Measurements from ENCODE around the gene SIM2. TPM values are rescaled to one million over a fixed set of nuclear protein-coding genes. Genes with fewer than 3 reads are reported as not detected.

Gene SIM2
- total RNA-seq, 4 donors from 2014 or later = not detected

DNA sequence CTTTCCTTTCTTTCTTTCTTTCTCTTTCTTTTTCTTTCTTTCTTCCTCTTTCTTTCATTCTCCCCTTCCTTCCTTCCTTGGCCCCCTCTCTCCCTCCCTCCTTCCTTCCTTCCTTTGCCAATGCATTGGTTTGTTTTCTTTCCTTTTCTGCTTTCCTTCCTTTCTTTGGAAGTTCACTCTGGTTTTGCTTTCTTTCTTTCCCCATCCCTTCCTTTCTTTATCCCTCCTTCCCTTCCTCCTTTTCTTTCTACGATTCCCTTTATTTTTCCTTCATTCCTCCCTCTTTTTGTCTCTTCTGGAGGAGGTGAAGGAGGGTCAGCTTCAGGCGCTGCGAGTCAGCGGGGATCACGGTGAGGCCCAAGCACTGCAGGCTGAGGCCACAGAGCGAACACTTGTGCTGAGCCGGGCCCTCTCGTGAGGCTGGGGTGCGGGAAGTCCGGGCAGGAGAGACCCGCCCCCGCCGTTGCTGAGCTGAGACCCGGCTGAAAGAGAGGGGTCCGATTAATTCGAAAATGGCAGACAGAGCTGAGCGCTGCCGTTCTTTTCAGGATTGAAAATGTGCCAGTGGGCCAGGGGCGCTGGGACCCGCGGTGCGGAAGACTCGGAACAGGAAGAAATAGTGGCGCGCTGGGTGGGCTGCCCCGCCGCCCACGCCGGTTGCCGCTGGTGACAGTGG is 1.5 kb downstream of the SIM2 start:
- Histone ChIP-seq H3K4me1 (peaks cover 0 to 59% (median 9%) of the 10 kb centered on the region in 4 donors), H3K4me3 (peak overlapping the region in 2 of 4 donors; percentile 15 to 35), H3K27ac (no peak overlapping the region), H3K9me3 (no peaks in the 10 kb centered on the region), H3K27me3 (peaks cover 0 to 80% of the 10 kb centered on the region in 2 donors), H3K36me3 (no peaks in the 10 kb centered on the region)
- TF ChIP-seq, protein P1, sequence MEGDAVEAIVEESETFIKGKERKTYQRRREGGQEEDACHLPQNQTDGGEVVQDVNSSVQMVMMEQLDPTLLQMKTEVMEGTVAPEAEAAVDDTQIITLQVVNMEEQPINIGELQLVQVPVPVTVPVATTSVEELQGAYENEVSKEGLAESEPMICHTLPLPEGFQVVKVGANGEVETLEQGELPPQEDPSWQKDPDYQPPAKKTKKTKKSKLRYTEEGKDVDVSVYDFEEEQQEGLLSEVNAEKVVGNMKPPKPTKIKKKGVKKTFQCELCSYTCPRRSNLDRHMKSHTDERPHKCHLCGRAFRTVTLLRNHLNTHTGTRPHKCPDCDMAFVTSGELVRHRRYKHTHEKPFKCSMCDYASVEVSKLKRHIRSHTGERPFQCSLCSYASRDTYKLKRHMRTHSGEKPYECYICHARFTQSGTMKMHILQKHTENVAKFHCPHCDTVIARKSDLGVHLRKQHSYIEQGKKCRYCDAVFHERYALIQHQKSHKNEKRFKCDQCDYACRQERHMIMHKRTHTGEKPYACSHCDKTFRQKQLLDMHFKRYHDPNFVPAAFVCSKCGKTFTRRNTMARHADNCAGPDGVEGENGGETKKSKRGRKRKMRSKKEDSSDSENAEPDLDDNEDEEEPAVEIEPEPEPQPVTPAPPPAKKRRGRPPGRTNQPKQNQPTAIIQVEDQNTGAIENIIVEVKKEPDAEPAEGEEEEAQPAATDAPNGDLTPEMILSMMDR (IDR thresholded peaks at IDR 0.05) = no peak
- DNase-seq = no peak

DNA sequence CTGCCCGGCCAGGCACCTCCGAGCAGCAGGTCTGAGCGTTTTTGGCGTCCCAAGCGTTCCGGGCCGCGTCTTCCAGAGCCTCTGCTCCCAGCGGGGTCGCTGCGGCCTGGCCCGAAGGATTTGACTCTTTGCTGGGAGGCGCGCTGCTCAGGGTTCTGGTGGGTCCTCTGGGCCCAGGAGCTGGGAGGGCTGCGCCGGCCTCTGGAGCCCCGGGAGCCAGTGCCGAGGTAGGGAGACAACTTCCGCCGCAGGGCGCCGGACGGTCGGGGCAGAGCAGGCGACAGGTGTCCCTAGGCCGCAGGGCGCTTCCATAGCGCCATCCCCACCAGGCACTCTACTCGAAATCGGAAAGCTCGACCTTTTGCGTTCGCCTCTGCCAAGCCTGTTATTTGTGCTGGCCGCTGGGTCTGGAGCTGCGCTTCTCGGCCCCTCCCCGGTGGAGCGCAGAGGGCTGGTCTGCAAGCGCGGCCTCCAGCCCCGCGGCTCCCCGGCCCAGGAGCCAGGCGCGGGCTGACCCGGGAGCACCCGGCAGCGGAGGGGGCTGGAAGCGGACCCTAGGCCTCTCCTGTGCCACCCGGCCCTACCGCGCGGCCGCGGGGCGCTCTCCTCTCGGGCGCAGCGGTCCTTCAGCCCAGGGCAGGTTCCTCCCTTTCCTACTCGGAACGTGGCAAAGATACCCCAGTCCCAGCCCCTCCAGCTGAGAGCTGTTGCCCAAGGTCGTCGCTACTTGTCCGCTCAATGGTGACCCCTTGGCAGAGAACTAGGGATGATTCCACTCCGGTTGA is 2.2 kb downstream of the SIM2 start:
- DNase-seq = no peak
- Histone ChIP-seq H3K27me3 (peaks cover 0 to 80% of the 10 kb centered on the region in 2 donors), H3K9me3 (no peaks in the 10 kb centered on the region), H3K4me1 (peaks cover 0 to 63% (median 10%) of the 10 kb centered on the region in 4 donors), H3K27ac (no peak overlapping the region), H3K4me3 (peak overlapping the region in 2 of 4 donors; percentile 15 to 35), H3K36me3 (no peaks in the 10 kb centered on the region)
- TF ChIP-seq POLR2A (IDR thresholded peaks at IDR 0.05) = no peak
- TF ChIP-seq, protein P1 (IDR thresholded peaks at IDR 0.05) = no peak

DNA sequence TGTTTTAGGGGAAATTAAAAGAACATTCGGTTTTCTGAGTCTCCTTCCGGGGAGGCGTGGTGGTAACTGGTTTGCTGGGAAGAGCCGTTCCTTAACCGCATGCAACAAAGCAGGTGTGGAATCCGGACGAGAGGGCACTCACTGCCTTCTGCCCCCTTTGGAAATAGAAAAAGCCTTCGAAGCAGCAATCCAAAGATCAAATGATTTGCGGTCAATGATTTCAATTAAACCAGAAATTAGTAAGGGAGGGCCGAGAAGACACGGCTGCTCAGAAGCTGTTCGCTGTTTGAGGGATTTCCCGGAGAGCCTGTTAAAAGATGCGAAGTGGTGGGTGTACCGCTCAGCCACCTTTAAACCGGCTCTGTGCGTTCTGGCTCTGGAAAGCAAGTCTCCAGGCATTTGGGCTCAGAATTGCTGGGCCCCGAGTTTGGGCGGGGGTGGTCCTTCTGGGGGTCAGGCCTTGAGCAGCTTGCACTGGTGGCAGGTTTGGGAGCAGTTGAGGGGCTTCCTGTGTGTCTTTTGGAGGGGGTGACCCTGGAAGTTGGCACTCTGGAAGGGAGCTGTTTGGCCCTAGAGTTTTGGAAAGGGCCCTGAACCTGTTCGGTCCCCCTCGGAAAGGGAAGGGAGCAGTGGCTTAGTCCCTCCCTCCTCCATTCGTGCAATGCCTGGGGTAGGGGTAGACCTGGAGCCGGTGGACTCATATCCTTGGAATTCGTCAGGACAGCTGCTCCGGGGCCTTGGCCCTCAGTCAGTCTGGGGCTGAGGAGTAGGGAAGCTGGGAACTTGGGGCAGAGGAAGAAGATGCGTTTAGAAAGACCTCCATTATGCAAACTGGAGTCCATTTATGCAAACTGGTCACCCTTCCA is 3.1 kb downstream of the SIM2 start:
- DNase-seq = peak in 1 of 3 donors; percentile 19
- H3K36me3 ChIP-seq = no peaks in the 10 kb centered on the region
- TF ChIP-seq, protein P1 (IDR thresholded peaks at IDR 0.05) = no peak
- TF ChIP-seq POLR2A (IDR thresholded peaks at IDR 0.05) = no peak
- peaks cover 0 to 64% (median 10%) of the 10 kb centered on the region in 4 donors for H3K4me1 ChIP-seq
- H3K4me3 ChIP-seq = peak overlapping the region in 1 of 4 donors; percentile 35
- H3K27me3 ChIP-seq = peaks cover 0 to 80% of the 10 kb centered on the region in 2 donors
- no peaks in the 10 kb centered on the region for H3K9me3 ChIP-seq
- H3K27ac ChIP-seq = no peak overlapping the region

DNA sequence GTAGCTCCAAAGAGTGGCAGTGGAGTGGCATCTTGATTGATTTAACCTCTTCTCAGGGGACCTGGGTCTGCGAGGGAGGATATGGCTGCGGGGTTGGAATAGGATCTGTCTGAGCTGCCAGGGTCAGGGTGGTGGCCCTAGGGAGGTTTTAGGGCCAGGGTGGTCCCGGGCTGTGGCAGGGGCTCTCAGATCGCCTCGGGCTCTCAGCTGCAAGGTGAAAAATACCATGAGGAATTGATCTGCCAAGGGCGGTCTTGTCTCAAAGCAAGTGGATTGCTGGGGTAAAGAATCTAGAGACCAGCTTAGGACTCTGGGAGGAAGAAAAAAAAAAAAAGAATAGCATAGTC is 3.7 kb downstream of the SIM2 start:
- Histone ChIP-seq H3K27me3 (peaks cover 0 to 80% of the 10 kb centered on the region in 2 donors), H3K9me3 (no peaks in the 10 kb centered on the region), H3K4me3 (no peak overlapping the region), H3K27ac (no peak overlapping the region), H3K4me1 (peaks cover 0 to 58% (median 10%) of the 10 kb centered on the region in 4 donors), H3K36me3 (no peaks in the 10 kb centered on the region)
- no peak for TF ChIP-seq POLR2A (IDR thresholded peaks at IDR 0.05)
- TF ChIP-seq, protein P1 (IDR thresholded peaks at IDR 0.05) = no peak
- DNase-seq = peak in 1 of 3 donors; percentile 7

DNA sequence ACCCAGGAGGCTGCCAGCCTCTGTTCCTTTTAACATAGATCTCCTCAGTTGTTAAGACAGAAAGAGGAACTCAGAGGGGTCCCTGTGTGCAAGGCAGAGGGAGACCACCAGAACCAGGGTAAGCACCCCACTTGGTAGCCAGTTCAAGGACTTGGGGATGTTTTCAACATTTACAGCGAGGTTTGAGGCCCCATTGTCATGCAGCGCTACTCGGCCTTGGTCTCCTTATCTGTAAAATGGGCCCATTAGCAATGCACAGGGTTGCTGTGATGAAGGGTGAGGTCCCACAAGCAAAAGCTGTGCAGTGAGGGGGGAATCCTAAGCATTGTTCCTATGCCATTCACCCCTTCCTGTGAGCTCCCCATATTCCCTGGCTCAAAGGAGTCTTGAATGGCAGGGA is 4.2 kb downstream of the SIM2 start:
- no peak overlapping the region for H3K27ac ChIP-seq
- no peaks in the 10 kb centered on the region for H3K36me3 ChIP-seq
- peaks cover 0 to 79% of the 10 kb centered on the region in 2 donors for H3K27me3 ChIP-seq
- H3K4me1 ChIP-seq = peaks cover 0 to 57% (median 10%) of the 10 kb centered on the region in 4 donors
- H3K9me3 ChIP-seq = no peaks in the 10 kb centered on the region
- TF ChIP-seq, protein P1 (IDR thresholded peaks at IDR 0.05) = no peak
- no peak for TF ChIP-seq POLR2A (IDR thresholded peaks at IDR 0.05)
- DNase-seq = peak in 1 of 3 donors; percentile 10
- H3K4me3 ChIP-seq = no peak overlapping the region
